ENCODE data around the gene RAB23. TPM values are rescaled to one million over a fixed set of nuclear protein-coding genes. Genes with fewer than 3 reads are reported as not detected.

The RAB23 gene
- total and polyA plus RNA-seq, 12 donors, result 2.3 to 14.7 (median 5.6) TPM

DNA sequence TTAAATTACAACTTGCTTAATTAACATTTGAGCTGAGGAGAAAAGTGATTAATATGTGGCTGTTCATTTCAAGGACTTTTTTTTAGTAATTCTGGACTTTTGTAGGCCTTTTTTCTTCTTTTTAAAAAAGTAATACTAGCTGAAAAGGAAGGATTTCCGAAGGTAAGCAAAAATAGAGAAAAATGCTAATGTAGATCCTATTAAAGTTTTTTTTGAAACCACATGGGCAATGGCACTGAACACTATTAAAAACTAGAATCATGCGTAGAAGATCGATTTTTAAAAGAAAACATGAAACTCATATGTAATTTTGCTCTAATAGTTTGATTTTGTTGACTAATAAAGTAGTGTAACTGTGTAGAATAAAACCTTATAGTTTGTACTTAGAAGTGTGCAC is 47.6 kb downstream of the RAB23 start:
- 81 to 87% (median 82%) methylated on average over 3 of the region's 3 CpGs for WGBS, 4 donors
- no peaks in the 10 kb centered on the region for H3K36me3 ChIP-seq (replicated peaks in 1 of 2)
- intact Hi-C loops (cut with DNase I), result loop anchor here in 1 of 2 donors (10.0 kb wide), 1 partner anchor 50 kb away; the partner anchor contains the start of gene RAB23
- H3K27me3 ChIP-seq, result no peaks in the 10 kb centered on the region
- no peak overlapping the region for H3K4me3 ChIP-seq
- TF ChIP-seq POLR2A (IDR thresholded peaks at IDR 0.05), result no peak
- peak overlapping the region in 1 of 5 donors; percentile 94 for H3K27ac ChIP-seq
- H3K4me1 ChIP-seq (replicated peaks in 1 of 2), result peaks cover 13 to 18% of the 10 kb centered on the region in 2 donors
- no peak for DNase-seq
- H3K9me3 ChIP-seq (replicated peaks in 1 of 3), result no peaks in the 10 kb centered on the region

DNA sequence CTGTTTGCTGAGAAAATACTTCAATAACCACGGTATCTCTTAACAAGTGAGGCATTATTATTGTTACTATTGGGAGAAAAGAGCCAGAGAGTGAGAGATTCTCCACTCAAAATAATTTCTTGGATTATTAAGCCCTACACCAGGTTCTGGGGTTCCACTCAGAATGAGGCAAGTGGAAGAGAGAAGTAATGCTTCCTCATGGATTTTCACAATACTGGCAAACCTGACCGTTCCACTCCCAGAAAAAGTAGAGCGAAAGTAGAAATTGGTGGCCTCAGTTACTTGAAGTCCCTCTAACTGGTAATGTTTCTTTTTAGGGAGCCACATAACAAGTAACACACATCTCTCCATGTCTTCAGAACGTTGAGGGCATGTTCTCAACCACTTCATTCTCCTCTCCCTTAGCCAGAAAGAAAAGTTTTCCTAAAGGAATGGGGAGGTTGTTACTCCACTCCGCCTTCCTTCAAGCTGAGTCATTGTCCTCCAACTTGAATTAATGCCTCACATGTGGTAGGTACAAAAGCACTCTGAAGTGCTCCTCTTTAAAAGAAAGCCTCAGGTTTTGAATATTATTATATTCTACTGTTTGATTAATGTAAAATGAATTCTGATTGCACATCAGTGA is 48.1 kb downstream of the RAB23 start:
- intact Hi-C loops (cut with DNase I), result loop anchor here in 1 of 2 donors (10.0 kb wide), 1 partner anchor 51 kb away; the partner anchor contains the start of gene RAB23
- Histone ChIP-seq H3K27me3 (no peaks in the 10 kb centered on the region), H3K36me3 (replicated peaks in 1 of 2) (no peaks in the 10 kb centered on the region), H3K27ac (peak overlapping the region in 2 of 5 donors; percentile 36 to 94), H3K4me3 (peak overlapping the region in 2 of 4 donors; percentile 60 to 72), H3K4me1 (replicated peaks in 1 of 2) (peaks cover 13 to 16% of the 10 kb centered on the region in 2 donors), H3K9me3 (replicated peaks in 1 of 3) (no peaks in the 10 kb centered on the region)
- no peak for TF ChIP-seq POLR2A (IDR thresholded peaks at IDR 0.05)
- TF ChIP-seq, protein P1, sequence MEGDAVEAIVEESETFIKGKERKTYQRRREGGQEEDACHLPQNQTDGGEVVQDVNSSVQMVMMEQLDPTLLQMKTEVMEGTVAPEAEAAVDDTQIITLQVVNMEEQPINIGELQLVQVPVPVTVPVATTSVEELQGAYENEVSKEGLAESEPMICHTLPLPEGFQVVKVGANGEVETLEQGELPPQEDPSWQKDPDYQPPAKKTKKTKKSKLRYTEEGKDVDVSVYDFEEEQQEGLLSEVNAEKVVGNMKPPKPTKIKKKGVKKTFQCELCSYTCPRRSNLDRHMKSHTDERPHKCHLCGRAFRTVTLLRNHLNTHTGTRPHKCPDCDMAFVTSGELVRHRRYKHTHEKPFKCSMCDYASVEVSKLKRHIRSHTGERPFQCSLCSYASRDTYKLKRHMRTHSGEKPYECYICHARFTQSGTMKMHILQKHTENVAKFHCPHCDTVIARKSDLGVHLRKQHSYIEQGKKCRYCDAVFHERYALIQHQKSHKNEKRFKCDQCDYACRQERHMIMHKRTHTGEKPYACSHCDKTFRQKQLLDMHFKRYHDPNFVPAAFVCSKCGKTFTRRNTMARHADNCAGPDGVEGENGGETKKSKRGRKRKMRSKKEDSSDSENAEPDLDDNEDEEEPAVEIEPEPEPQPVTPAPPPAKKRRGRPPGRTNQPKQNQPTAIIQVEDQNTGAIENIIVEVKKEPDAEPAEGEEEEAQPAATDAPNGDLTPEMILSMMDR (IDR thresholded peaks at IDR 0.05), result no peak
- no peak for DNase-seq
- 61 to 75% (median 67%) methylated on average over 5 of the region's 5 CpGs for WGBS, 4 donors

DNA sequence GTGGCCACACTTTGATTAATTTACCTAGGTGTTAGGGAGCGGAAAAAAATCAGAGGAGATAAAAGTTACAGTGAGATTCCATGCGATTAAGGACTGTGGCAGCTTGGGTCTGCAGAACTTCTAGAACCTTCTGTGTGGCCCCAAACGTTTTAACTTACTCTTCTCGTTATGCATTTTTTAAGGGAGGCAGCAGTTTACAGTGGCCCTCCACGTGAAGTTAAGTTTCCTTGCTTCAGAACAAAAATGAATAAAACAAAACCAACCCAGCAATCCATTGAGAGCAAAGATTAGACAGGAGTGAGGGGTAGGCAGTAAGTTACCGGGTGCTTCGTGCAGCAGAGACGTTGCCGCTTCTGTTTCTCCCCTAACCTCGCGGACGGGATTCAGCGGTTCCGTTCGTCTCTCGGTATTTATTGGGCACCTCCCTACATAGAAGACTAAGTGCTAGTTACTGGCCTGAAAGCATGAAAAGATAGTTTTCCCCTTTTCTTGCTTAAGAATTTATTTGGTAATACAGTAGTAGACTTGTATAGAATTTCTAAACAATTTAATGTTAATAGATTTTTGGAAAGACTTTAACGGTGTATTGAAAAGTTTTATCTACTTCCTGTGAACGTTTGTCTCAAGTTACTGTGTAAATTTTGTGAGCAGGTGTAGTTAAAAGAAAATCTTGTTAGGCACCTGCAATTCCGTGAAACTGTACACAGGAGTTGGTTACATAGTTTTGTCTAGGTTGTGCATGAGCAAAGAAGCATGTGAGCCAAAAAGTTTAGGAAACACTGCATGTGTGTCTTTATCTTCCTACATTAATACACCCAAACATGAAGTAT is 48.8 kb downstream of the RAB23 start:
- peak overlapping the region in 3 of 4 donors; percentile 34 to 72 (median 60) for H3K4me3 ChIP-seq
- TF ChIP-seq, protein P1 (IDR thresholded peaks at IDR 0.05), result no peak
- TF ChIP-seq POLR2A (IDR thresholded peaks at IDR 0.05), result peak in 1 of 2 donors; percentile 5
- H3K27ac ChIP-seq, result peak overlapping the region in 4 of 5 donors; percentile 90 to 95 (median 93)
- H3K9me3 ChIP-seq (replicated peaks in 1 of 3), result no peaks in the 10 kb centered on the region
- 13 to 23% (median 21%) methylated on average over 19 of the region's 19 CpGs for WGBS, 4 donors
- peaks cover 13 to 20% of the 10 kb centered on the region in 2 donors for H3K4me1 ChIP-seq (replicated peaks in 1 of 2)
- DNase-seq, result peak in 5 of 7 donors; percentile 11 to 37 (median 29)
- intact Hi-C loops (cut with DNase I), result loop anchor here in 1 of 2 donors (10.0 kb wide), 1 partner anchor 52 kb away; the partner anchor contains the start of gene RAB23
- no peaks in the 10 kb centered on the region for H3K27me3 ChIP-seq
- H3K36me3 ChIP-seq (replicated peaks in 1 of 2), result no peaks in the 10 kb centered on the region

DNA sequence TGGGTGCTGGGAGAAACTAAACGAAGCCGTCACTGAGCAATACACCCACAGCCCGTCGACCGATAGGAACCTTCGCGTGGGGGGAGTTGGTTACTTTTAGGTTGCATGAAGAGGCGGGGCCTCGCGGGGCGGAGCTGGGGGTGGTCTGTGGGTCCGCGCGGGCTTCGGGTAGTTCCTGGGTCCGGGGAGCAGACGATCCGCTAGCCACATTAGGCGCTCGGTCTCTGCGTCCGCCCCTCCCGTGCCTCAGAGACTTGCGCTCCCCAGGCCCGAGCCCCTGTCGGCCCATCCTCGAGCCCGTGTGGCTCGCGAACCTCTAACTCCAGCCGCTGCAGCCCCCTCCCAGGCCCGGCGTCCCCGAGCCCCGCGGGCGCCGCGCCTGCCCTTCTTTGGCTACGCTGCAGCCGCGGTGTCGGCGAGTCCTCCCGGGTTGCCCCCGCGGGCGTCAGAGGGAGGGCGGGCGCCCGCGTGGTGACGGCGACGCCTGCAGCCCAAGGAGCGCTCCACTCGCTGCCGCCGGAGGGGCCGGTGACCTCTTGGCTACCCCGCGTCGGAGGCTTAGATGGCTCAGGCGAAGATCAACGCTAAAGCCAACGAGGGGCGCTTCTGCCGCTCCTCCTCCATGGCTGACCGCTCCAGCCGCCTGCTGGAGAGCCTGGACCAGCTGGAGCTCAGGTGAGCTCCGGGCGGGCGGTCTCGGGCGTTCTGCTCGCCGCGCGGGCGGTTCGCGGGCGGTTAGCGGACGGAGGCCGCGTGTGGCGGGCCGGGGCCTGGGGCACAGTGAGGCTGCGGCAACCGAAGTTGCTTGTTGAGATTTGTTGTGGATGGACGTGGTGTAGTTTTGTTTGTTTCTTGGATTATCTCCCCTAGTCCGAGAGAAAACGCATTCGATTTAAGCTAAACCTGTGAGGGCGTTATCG is 49.7 kb downstream of the RAB23 start, which contains the start of gene BAG2:
Gene BAG2 (plus strand): TSS at position 191 of the 920 bp plus-strand sequence. CDS start 372 bp downstream, at position 563.
- WGBS, 4 donors, result 0 to 1% (median 1%) methylated on average over 13 to 97 of the region's 97 CpGs
- Histone ChIP-seq H3K4me1 (replicated peaks in 1 of 2) (peaks cover 13 to 22% of the 10 kb centered on the region in 2 donors), H3K4me3 (peak within 1 kb of the TSS in 3 of 4 donors; percentile 34 to 72 (median 60)), H3K27me3 (no peaks in the 10 kb centered on the region), H3K27ac (peak within 1 kb of the TSS; percentile 45 to 95 (median 92)), H3K9me3 (replicated peaks in 1 of 3) (no peaks in the 10 kb centered on the region), H3K36me3 (replicated peaks in 1 of 2) (no peaks in the 10 kb centered on the region)
- DNase-seq, result peak; percentile 84 to 95 (median 93)
- intact Hi-C loops (cut with DNase I), result loop anchor here in 1 of 2 donors (10.0 kb wide), 1 partner anchor 52 kb away; the partner anchor contains the start of gene RAB23
- TF ChIP-seq, protein P1 (IDR thresholded peaks at IDR 0.05), result peak in 4 of 6 experiments; percentile 24 to 43 (median 33)
- TF ChIP-seq POLR2A (IDR thresholded peaks at IDR 0.05), result peak; percentile 8 to 91
